DMS114 treated with DMSO at 0.1 percent for 48 hours (cell line): ENCODE measurements around the gene ANKRD27.

ENCODE experiments used
- DNase-seq: peaks from one replicate; lab custom pipeline; 2025; ENCODE audit not compliant: unreplicated experiment; lab: John Stamatoyannopoulos, UW

Gene ANKRD27

GRCh38 chr19:32563761-32564160 is 111.2 kb downstream of the ANKRD27 start:
- no peak for DNase-seq

DNA sequence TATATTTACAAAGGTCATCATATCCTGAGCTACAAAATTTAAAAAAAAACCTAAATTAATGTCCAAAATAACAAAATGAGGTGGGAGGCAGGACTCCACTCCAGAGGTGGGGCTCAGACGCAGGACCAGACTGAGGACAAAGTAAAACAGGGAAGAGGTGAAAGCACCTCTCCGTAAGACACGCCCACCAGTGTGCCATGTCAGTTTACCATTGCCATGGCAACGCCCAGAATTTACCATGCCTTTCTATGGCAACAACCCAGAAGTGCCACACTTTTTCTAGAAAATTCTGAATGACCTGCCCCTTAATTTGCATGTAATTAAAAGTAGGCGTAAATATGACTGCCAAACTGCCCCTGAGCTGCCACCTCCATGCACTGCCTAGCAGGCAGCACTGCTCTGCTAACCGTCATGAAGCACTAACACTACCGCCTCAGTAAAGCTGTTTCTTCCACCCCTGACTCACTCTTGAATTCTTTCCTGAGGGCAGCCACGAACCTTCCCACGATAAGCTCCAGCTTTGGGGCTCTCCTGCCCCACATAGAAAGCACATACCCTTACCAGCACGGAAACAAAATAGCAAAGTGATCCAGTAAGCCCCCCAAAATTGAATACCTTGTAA is 116.3 kb downstream of the ANKRD27 start:
- DNase-seq: no peak

- no peak for DNase-seq
These were observed 119.2 kb downstream of the ANKRD27 start for GRCh38 chr19:32555786-32556185.

DNA sequence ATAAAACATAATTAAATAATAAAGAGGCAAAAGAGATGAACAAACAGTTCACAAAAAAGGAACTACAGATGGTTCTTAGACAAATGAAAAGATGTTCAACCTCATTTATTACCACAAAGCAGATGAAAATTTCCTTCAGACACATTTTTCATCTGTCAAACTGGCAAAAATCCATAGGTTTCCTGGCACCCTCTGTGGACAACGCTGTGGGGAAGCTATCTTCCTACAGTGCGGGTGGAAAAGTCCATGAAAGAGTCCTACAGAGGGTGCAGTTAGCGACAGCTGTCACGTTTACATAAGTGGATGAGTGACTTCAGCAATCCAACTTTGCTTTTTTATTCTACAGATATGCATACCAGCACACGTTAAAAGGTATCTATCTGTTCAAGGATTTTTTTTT is 124.3 kb downstream of the ANKRD27 start:
- no peak for DNase-seq
